ENCODE measurements around the gene AKAP17A. TPM values are rescaled to one million over a fixed set of nuclear protein-coding genes. Genes with fewer than 3 reads are reported as not detected.

Gene AKAP17A
- total RNA-seq, 1 experiment from 2014 or later = 39.9 TPM

- no peaks in the 10 kb centered on the region for H3K9me3 Mint-ChIP-seq (ENCODE audit: unreplicated experiment)
- TF ChIP-seq, protein P1, sequence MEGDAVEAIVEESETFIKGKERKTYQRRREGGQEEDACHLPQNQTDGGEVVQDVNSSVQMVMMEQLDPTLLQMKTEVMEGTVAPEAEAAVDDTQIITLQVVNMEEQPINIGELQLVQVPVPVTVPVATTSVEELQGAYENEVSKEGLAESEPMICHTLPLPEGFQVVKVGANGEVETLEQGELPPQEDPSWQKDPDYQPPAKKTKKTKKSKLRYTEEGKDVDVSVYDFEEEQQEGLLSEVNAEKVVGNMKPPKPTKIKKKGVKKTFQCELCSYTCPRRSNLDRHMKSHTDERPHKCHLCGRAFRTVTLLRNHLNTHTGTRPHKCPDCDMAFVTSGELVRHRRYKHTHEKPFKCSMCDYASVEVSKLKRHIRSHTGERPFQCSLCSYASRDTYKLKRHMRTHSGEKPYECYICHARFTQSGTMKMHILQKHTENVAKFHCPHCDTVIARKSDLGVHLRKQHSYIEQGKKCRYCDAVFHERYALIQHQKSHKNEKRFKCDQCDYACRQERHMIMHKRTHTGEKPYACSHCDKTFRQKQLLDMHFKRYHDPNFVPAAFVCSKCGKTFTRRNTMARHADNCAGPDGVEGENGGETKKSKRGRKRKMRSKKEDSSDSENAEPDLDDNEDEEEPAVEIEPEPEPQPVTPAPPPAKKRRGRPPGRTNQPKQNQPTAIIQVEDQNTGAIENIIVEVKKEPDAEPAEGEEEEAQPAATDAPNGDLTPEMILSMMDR (IDR thresholded peaks at IDR 0.05; ENCODE audit: insufficient read depth in 1 of 2, low read depth in 1 of 2, low read length in 1 of 2, severe bottlenecking in 1 of 2, unreplicated experiment in 1 of 2) = no peak
- peak overlapping the region; percentile 72 for H3K4me3 Mint-ChIP-seq (ENCODE audit: unreplicated experiment)
- Histone ChIP-seq H3K36me3 (ENCODE audit: control insufficient read depth, insufficient read depth, low read length) (no peaks in the 10 kb centered on the region), H3K27me3 (replicated peaks; ENCODE audit: control insufficient read depth, insufficient read depth, low read length) (no peaks in the 10 kb centered on the region), H3K4me1 (no peaks in the 10 kb centered on the region), H3K9me3 (no peaks in the 10 kb centered on the region), H3K4me3 (ENCODE audit: low read depth, low read length) (no peak overlapping the region)
- no peak for DNase-seq
- H3K27ac Mint-ChIP-seq (ENCODE audit: unreplicated experiment) = no peak overlapping the region
- BruUV-seq (replicated peaks) = no TSS peak
- intact Hi-C loops (cut with micrococcal nuclease; ENCODE audit: unreplicated experiment) = loop anchor here (1.0 kb wide), 1 partner anchor 129 kb away; no protein-coding TSS in a partner anchor
- H3K4me1 Mint-ChIP-seq (ENCODE audit: low read depth, unreplicated experiment) = no peaks in the 10 kb centered on the region
- H3K36me3 Mint-ChIP-seq (ENCODE audit: insufficient read depth, unreplicated experiment) = no peaks in the 10 kb centered on the region
- ChIA-PET POLR2A (no interaction called here), CTCF (no interaction called here)
- H3K27me3 Mint-ChIP-seq (ENCODE audit: insufficient read depth, unreplicated experiment) = no peaks in the 10 kb centered on the region
These were observed 8.5 kb upstream of the AKAP17A start for GRCh38 chrX:1582686-1583437.

GRCh38 chrX:1584237-1585011 lies 7.0 kb upstream of the AKAP17A start:
- Mint-ChIP-seq H3K4me3 (ENCODE audit: unreplicated experiment) (no peak overlapping the region), H3K36me3 (ENCODE audit: insufficient read depth, unreplicated experiment) (no peaks in the 10 kb centered on the region), H3K4me1 (ENCODE audit: low read depth, unreplicated experiment) (no peaks in the 10 kb centered on the region), H3K27me3 (ENCODE audit: insufficient read depth, unreplicated experiment) (no peaks in the 10 kb centered on the region), H3K9me3 (ENCODE audit: unreplicated experiment) (no peaks in the 10 kb centered on the region), H3K27ac (ENCODE audit: unreplicated experiment) (no peak overlapping the region)
- H3K9me3 ChIP-seq = no peaks in the 10 kb centered on the region
- H3K36me3 ChIP-seq (ENCODE audit: control insufficient read depth, insufficient read depth, low read length) = no peaks in the 10 kb centered on the region
- intact Hi-C loops (cut with micrococcal nuclease; ENCODE audit: unreplicated experiment) = no loop called here
- BruUV-seq (replicated peaks) = no TSS peak
- ChIA-PET POLR2A (no interaction called here), CTCF (no interaction called here)
- no peaks in the 10 kb centered on the region for H3K27me3 ChIP-seq (replicated peaks; ENCODE audit: control insufficient read depth, insufficient read depth, low read length)
- H3K4me1 ChIP-seq = no peaks in the 10 kb centered on the region
- no peak for DNase-seq
- TF ChIP-seq, protein P1 (IDR thresholded peaks at IDR 0.05; ENCODE audit: insufficient read depth in 1 of 2, low read depth in 1 of 2, low read length in 1 of 2, severe bottlenecking in 1 of 2, unreplicated experiment in 1 of 2) = no peak
- H3K4me3 ChIP-seq (ENCODE audit: low read depth, low read length) = no peak overlapping the region

DNA sequence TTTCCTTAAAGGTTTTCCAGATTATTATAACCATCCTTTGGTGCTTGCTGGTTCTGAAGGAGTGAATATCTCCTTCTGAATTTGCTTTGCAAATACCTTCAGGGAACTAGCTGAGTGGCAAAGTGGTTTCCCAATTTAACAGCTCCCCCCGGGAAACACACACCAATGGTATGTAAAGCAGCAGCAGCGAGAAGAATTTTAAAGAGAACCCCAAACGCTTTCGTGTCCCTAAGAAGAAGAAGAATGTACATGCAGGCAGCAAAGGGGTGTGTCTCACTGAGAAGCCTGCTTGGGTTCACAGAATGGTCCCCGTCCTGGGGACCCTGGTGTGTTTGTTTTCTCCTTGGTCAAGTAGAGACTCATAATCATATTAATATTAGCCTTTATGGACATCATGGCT lies 4.2 kb upstream of the AKAP17A start:
- TF ChIP-seq, protein P1 (IDR thresholded peaks at IDR 0.05; ENCODE audit: insufficient read depth in 1 of 2, low read depth in 1 of 2, low read length in 1 of 2, severe bottlenecking in 1 of 2, unreplicated experiment in 1 of 2) = no peak
- H3K27me3 Mint-ChIP-seq (ENCODE audit: insufficient read depth, unreplicated experiment) = no peaks in the 10 kb centered on the region

More for the DNA sequence above, 4.2 kb upstream of the AKAP17A start:
- Histone ChIP-seq H3K27me3 (replicated peaks; ENCODE audit: control insufficient read depth, insufficient read depth, low read length) (no peaks in the 10 kb centered on the region), H3K4me1 (no peaks in the 10 kb centered on the region), H3K36me3 (ENCODE audit: control insufficient read depth, insufficient read depth, low read length) (no peaks in the 10 kb centered on the region), H3K9me3 (no peaks in the 10 kb centered on the region), H3K4me3 (ENCODE audit: low read depth, low read length) (no peak overlapping the region)
- Mint-ChIP-seq H3K4me1 (ENCODE audit: low read depth, unreplicated experiment) (no peaks in the 10 kb centered on the region), H3K9me3 (ENCODE audit: unreplicated experiment) (no peaks in the 10 kb centered on the region), H3K36me3 (ENCODE audit: insufficient read depth, unreplicated experiment) (peaks cover 6% of the 10 kb centered on the region), H3K4me3 (ENCODE audit: unreplicated experiment) (no peak overlapping the region), H3K27ac (ENCODE audit: unreplicated experiment) (no peak overlapping the region)
- DNase-seq = no peak
- ChIA-PET POLR2A (no interaction called here), CTCF (no interaction called here)
- no TSS peak for BruUV-seq (replicated peaks)
- intact Hi-C loops (cut with micrococcal nuclease; ENCODE audit: unreplicated experiment) = no loop called here
